Fibroblast of lung (primary cell): ENCODE results near the gene ANKS1A.

Experiments used
- EZH2 ChIP-seq: IDR thresholded peaks from 2 replicates; pipeline ENCODE4 v1.5.1; 2012; ENCODE audit warnings: low read length, control low read depth, mild to moderate bottlenecking; ENCODE audit errors: missing control alignments
- TF ChIP-seq, protein P1 (sequence below), 2 donors: IDR thresholded peaks in 1 of 2; conservative IDR thresholded peaks in 1 of 2; 1 replicate in 1 of 2; 2 replicates in 1 of 2; pipeline ENCODE4 v1.5.1; 2011 to 2012; ENCODE audit warnings: low read length in 2 of 2, control low read depth in 1 of 2, inconsistent platforms in 1 of 2, low read depth in 1 of 2, mild to moderate bottlenecking in 1 of 2

DNA sequence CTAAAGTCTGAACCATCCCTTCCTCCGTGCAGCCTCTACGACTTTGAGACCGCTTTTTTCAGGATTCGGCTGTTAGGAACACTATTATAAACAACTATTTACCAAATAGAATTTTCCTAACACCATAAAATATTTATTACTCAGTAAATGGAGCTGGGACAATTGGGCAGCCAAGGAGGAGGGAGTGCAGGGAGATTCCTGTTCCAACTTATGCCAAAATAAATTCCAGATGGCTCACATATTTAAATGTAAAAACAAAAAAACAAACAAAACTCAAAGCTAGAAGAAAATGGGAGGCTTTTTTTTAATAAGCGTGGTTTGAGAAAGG is 204.0 kb downstream of the ANKS1A start:
- TF ChIP-seq, protein P1, sequence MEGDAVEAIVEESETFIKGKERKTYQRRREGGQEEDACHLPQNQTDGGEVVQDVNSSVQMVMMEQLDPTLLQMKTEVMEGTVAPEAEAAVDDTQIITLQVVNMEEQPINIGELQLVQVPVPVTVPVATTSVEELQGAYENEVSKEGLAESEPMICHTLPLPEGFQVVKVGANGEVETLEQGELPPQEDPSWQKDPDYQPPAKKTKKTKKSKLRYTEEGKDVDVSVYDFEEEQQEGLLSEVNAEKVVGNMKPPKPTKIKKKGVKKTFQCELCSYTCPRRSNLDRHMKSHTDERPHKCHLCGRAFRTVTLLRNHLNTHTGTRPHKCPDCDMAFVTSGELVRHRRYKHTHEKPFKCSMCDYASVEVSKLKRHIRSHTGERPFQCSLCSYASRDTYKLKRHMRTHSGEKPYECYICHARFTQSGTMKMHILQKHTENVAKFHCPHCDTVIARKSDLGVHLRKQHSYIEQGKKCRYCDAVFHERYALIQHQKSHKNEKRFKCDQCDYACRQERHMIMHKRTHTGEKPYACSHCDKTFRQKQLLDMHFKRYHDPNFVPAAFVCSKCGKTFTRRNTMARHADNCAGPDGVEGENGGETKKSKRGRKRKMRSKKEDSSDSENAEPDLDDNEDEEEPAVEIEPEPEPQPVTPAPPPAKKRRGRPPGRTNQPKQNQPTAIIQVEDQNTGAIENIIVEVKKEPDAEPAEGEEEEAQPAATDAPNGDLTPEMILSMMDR (conservative IDR thresholded peaks at IDR 0.05 in 1 of 2, IDR thresholded peaks at IDR 0.05 in 1 of 2; ENCODE audit: low read depth in 1 of 2, low read length in 2 of 2), result no peak
- TF ChIP-seq EZH2, result no peak
